Measurements from ENCODE around the gene RNF157. TPM values are rescaled to one million over a fixed set of nuclear protein-coding genes. Genes with fewer than 3 reads are reported as not detected.

RNF157 gene
- total and polyA plus RNA-seq, 10 of the 15 experiments (the other 5 are each of a cell fraction or from before 2014, with no cell fraction given): 1.4 to 15.9 (median 9.6) TPM

GRCh38 chr17:76121932-76122430 lies 118.3 kb downstream of the RNF157 start (continued):
- TF ChIP-seq E4F1 (IDR thresholded peaks at IDR 0.05; ENCODE audit: borderline replicate concordance, partially characterized antibody) (no peak), IKZF1 (conservative IDR thresholded peaks at IDR 0.05) (0 out of 2 replicates have a peak, but pooled peaks have one; percentile 9), CHD4 (IDR thresholded peaks at IDR 0.05) (no peak), SUZ12 (IDR thresholded peaks at IDR 0.05; ENCODE audit: unreplicated experiment) (no peak), MEF2A (IDR thresholded peaks at IDR 0.05; ENCODE audit: insufficient read depth, low read depth, low read length) (no peak), SKIL (IDR thresholded peaks at IDR 0.05; ENCODE audit: low read depth, poor library complexity, severe bottlenecking) (no peak), ZNF274 (IDR thresholded peaks at IDR 0.05; ENCODE audit: insufficient read depth, insufficient read length) (no peak), TARDBP (IDR thresholded peaks at IDR 0.05; ENCODE audit: borderline replicate concordance) (no peak), SIX5 (IDR thresholded peaks at IDR 0.05; ENCODE audit: low read depth, low read length, severe bottlenecking) (no peak)

Data from GM12878 (cell line).